GM04504 (cell line): Measurements from ENCODE around the gene GPATCH3.
"Not testable (repeated sequence)": the region's sequence is repeated elsewhere in the genome, so short reads cannot be mapped to it uniquely, and the experiment has no call there.

Experiments used
- DNase-seq: peaks from one replicate; pipeline ENCODE4 v3.0.0-alpha.2; 2012; ENCODE audit warnings: low read depth

Gene GPATCH3

DNA sequence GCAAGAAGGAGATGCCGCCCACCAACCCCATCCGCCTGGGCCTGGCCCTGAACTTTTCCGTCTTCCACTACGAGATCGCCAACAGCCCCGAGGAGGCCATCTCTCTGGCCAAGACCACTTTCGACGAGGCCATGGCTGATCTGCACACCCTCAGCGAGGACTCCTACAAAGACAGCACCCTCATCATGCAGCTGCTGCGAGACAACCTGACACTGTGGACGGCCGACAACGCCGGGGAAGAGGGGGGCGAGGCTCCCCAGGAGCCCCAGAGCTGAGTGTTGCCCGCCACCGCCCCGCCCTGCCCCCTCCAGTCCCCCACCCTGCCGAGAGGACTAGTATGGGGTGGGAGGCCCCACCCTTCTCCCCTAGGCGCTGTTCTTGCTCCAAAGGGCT, 36.6 kb downstream of the GPATCH3 start:
- no peak for DNase-seq

- no peak for DNase-seq
Measured at GRCh38 chr1:26862781-26863684, 37.2 kb downstream of the GPATCH3 start, which contains the start of gene SFN. Gene SFN, plus strand, starts transcription at chr1:26863149. Its CDS starts 64 bp downstream, at chr1:26863213.

GRCh38 chr1:26861889-26862378, 38.3 kb downstream of the GPATCH3 start:
- DNase-seq, result no peak

DNA sequence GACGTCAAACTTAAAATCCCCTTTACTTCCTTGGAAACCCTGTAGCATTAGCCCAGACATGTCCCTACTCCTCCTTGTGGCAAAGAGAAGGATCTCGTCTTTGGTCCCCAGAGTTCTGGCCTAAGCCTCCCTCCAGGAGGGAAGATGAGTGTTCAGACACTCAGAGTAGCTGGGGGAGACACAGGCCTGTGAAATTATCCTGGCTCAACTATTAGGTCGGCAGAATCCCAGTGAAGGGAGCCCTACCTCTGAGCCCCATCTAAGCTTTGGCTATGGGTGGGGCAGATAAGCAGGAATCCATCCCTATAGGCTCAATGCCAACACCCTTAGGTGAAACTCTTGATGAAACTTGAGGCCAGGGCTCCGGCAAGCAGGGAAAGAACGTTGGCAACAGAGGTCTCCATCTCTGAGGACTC, 39.0 kb downstream of the GPATCH3 start:
- DNase-seq, result no peak

- DNase-seq, result no peak
Measured at GRCh38 chr1:26858891-26859640, 41.2 kb downstream of the GPATCH3 start.

DNA sequence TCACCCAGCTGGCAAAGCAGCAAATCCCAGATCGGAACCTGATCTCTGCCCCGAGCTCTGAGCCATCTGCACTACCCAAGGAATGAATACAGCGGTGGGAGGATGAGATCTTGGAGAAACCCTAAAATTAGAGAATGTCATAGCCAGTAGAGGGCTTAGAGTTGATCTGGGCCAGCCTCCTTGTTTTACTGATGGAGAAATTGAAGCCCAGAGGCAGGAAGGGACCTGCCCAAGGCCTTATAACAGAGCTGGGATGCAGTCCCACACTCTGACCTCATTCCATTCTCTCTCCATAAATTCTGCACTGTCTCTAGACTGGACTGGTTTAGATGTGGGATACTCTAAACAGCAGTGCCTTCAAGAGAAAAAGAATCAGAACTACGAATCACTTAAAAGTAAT, 42.1 kb downstream of the GPATCH3 start:
- DNase-seq, result no peak

- no peak for DNase-seq
Measured at GRCh38 chr1:26857473-26858060, 42.7 kb downstream of the GPATCH3 start.

- DNase-seq, result no peak
Measured at GRCh38 chr1:26856604-26857469, 43.4 kb downstream of the GPATCH3 start.

- DNase-seq, result no peak
Measured at GRCh38 chr1:26856181-26856580, 44.1 kb downstream of the GPATCH3 start.

DNA sequence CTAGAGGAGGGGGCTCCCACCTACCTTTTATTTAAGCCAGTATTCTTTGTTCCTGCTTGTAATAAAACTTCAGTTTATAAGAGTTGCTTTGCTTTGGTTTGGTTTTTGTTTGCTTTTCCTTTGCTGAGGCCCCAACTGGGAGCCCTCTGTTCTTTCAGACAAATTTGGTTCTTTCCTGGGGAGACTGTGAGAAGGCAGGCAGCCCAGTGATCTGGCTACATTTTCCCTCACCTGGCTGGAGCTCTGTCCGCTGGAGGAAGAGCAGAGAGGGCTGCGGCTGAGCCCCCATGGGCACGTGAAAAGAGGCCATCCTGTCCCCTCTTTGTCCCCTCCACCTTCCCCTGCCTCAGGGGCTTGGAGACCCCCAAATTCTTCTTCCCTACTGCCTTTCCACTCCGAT, 44.6 kb downstream of the GPATCH3 start:
- DNase-seq, result no peak

- no peak for DNase-seq
Measured at GRCh38 chr1:26854906-26855305, 45.4 kb downstream of the GPATCH3 start.

DNA sequence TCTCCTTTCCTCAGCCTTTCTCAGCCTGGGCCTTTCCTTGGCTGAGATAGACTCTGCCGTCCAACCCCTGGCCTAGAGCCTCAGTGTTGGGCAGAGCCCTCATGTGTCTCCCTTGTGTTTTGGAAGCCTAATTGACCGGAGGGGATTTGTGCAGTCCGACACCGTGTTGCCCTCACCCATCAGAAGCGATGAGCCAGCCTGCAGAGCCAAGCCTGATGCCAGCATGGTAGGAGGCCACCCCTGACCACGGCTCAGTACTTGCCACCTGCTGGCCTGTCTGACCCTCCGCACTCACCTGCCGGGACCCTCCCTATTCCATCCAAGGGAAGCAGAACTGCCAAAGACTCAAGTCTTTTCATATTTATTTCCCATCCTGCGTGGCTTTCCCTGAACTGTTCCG, 46.7 kb downstream of the GPATCH3 start:
- DNase-seq, result no peak

GRCh38 chr1:26853156-26853555, 47.1 kb downstream of the GPATCH3 start:
- DNase-seq, result peak; percentile 76

- no peak for DNase-seq
Measured at GRCh38 chr1:26852701-26853100, 47.6 kb downstream of the GPATCH3 start.

- no peak for DNase-seq
Measured at GRCh38 chr1:26851106-26851684, 49.1 kb downstream of the GPATCH3 start.

DNA sequence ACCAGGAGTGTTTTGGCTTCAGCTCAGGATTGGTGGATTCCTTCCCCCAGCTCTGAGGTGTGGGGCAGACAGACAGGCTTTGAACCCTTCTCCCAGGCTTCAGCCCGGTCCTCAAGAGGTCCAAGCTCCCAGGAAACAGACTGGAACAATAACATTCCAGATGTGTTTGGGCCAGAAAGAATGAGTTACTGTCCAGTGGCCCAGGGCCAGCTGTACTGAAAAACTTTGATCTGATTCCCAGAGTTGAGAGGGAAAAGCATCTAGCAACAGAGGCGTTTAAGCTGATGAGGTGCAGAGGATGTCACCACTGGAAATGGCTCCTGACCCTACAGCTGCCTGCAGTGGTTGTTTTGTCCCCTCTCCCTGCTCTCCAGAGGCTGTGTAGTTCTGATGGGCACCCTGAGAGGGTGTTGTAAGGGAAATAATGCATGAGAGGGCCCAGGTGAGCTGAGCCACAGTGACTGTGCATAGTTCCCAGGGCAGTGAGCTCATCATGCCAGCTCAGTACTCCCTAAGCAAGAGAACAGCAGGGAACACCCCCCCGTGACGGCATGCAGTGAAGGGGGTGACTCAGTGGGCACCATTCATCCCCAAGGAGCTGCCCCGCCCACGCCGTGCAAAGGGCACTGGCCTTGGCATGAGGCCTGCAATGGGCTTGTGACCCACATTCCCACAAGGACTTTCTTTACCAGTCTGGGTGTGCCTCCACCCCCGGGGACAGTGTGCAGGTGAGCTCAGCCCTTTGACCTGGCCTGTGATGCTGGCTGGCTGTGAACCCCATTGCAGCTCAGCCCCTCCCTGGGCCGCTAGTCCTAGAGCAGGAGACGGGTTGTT, 51.1 kb downstream of the GPATCH3 start:
- DNase-seq, result peak; percentile 66

DNA sequence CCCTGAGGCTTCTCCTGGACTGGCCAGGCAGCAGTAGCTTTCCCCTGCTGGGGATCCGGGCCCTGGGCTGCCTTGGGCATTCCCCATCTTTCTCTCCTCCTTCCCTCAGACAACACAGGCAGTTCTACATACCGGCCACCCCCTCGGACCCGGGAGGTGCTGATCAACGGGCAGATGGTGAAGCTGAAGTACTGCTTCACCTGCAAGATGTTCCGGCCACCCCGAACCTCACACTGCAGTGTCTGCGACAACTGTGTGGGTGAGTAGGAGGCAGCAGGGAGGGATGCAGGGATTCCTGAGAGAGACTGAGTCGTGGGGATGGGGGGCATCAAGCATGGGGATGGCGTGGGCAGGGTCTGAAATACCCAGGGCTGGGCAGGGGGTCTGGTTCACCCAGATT, 51.8 kb downstream of the GPATCH3 start:
- DNase-seq, result no peak

DNA sequence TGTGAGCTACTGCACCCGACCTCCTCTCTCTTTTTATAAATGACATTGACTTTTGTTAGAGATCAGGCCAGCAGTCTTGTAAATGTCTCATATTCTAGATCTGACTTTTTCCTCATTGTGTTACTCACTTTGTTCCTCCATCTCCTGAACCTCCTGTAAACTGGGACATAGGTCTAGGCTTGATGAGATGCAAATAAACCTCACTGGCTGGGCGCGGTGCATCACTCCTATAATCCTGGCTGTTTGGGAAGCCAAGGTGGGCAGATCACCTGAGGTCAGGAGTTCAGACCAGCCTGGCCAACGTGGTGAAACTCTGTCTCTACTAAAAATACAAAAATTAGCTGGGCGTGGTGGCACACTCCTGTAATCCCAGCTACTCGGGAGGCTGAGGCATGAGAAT, 52.4 kb downstream of the GPATCH3 start:
- DNase-seq, result not testable (repeated sequence)

DNA sequence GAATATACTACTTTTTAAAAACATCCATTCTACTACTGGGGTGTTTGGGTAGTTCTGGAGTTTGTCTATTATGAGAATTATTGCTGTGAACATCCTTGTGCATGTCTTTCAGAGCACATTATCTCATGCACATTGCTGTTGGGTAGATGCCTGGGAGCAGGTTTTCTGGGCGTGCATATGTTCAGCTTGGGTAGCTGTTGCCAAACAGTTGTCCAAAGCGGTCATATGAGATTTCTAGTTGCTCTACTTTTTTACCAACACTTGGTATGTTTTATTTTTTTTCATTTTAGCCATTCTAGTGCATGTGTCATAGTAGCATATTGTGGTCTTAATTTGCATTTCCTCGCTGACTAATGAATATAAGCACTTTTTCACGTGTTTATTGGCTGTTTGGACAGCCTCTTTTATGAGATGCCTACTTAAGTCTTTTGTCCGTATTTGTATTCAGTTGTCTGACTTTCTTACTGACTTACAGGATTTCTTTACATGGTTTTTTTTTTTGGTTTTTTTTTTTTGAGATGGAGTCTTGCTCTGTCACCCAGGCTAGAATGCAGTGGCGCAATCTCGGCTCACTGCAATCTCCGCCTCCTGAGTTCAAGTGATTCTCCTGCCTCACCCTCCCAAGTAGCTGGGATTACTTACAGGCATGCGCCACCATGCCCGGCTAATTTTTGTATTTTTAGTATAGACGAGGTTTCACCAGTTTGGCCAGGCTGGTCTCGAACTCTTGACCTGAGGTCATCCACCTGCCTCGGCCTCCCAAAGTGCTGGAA, 55.7 kb downstream of the GPATCH3 start:
- no peak for DNase-seq
